ENCODE measurements around the gene UTP4. TPM values are rescaled to one million over a fixed set of nuclear protein-coding genes. Genes with fewer than 3 reads are reported as not detected.
A peak's percentile ranks its signal among the peaks of the same experiment; 100 is the strongest.

UTP4 gene
- total RNA-seq, 2 donors from 2014 or later, result 19.2 to 32.9 TPM

GRCh38 chr16:69108064-69108904 lies 24.2 kb upstream of the UTP4 start:
- no peak for DNase-seq
- peak overlapping the region in 1 of 2 donors; percentile 81 for H3K9ac ChIP-seq (ENCODE audit: low read depth in 2 of 2, low read length in 2 of 2)
- H3K27ac ChIP-seq, result no peak overlapping the region
- no peak overlapping the region for H3K4me3 ChIP-seq
- H3K36me3 ChIP-seq, result no peaks in the 10 kb centered on the region
- H3K9me3 ChIP-seq, result no peaks in the 10 kb centered on the region
- no peak for TF ChIP-seq CTCF (IDR thresholded peaks at IDR 0.05)
- no peaks in the 10 kb centered on the region for H3K27me3 ChIP-seq
- intact Hi-C loops (cut with DNase I), result loop anchor here (5.0 to 10.0 kb wide), 2 partner anchors 113 to 206 kb away; no protein-coding TSS in a partner anchor
- H3K4me1 ChIP-seq, result peaks cover 13% of the 10 kb centered on the region

DNA sequence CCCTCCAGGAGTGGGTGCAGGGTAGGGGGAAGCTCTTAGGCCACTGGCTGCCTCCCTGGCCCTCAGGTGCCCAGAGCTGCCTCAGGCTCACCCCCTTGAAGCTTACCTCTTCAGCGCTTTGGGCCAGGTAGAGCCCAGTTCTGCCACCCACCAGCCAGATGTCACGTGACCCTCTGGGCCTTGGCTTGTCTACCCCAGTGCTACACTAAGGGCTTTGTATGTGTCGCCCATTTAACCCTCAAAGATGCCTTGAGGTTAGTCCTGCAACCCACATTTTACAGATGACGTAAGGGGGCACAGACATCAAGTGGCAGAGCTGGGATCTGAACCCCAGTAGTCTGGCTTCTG lies 23.6 kb upstream of the UTP4 start:
- TF ChIP-seq CTCF (IDR thresholded peaks at IDR 0.05), result no peak
- no peaks in the 10 kb centered on the region for H3K27me3 ChIP-seq
- peaks cover 13% of the 10 kb centered on the region for H3K4me1 ChIP-seq
- intact Hi-C loops (cut with DNase I), result loop anchor here (5.0 to 10.0 kb wide), 2 partner anchors 114 to 207 kb away; no protein-coding TSS in a partner anchor
- no peak overlapping the region for H3K4me3 ChIP-seq
- no peaks in the 10 kb centered on the region for H3K9me3 ChIP-seq
- H3K9ac ChIP-seq (ENCODE audit: low read depth in 2 of 2, low read length in 2 of 2), result no peak overlapping the region
- H3K36me3 ChIP-seq, result no peaks in the 10 kb centered on the region
- no peak overlapping the region for H3K27ac ChIP-seq
- no peak for DNase-seq

DNA sequence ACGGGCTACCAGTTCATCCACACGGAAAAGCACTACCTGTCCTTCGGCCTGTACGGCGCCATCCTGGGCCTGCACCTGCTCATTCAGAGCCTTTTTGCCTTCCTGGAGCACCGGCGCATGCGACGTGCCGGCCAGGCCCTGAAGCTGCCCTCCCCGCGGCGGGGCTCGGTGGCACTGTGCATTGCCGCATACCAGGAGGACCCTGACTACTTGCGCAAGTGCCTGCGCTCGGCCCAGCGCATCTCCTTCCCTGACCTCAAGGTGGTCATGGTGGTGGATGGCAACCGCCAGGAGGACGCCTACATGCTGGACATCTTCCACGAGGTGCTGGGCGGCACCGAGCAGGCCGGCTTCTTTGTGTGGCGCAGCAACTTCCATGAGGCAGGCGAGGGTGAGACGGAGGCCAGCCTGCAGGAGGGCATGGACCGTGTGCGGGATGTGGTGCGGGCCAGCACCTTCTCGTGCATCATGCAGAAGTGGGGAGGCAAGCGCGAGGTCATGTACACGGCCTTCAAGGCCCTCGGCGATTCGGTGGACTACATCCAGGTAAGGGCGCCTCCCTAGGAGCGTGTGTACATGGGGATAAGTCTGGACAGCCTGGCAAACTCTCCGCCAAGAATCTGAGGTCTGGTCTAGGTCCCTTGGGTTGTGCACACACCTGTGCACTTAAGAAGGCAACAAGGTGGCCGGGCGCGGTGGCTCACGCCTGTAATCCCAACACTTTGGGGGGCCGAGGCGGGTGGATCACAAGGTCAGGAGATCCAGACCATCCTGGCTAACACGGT lies 22.8 kb upstream of the UTP4 start:
- no peak overlapping the region for H3K27ac ChIP-seq
- TF ChIP-seq CTCF (IDR thresholded peaks at IDR 0.05), result no peak
- no peak for DNase-seq
- no peak overlapping the region for H3K4me3 ChIP-seq
- no peaks in the 10 kb centered on the region for H3K27me3 ChIP-seq
- no peaks in the 10 kb centered on the region for H3K36me3 ChIP-seq
- peaks cover 13% of the 10 kb centered on the region for H3K4me1 ChIP-seq
- H3K9me3 ChIP-seq, result no peaks in the 10 kb centered on the region
- intact Hi-C loops (cut with DNase I), result loop anchor here (5.0 to 10.0 kb wide), 2 partner anchors 115 to 207 kb away; no protein-coding TSS in a partner anchor
- H3K9ac ChIP-seq (ENCODE audit: low read depth in 2 of 2, low read length in 2 of 2), result no peak overlapping the region

DNA sequence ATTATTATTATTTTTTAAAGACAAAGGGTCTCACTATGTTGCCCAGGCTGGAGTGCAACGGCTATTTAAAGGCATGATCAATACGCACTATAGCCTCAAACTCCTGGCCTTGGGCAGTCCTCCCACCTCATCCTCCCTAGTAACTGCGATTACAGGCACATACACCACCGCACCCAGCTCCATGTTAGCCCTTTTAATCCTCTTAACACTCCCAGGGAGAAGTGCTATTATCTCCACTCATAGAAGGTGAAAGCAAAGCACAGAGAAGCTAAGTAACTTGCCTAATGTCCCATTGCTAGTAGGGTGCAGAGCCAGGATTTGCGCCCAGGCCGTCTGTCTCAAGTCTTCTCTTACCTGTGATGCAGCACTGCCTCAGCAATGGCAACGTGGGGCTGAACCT lies 22.0 kb upstream of the UTP4 start:
- no peaks in the 10 kb centered on the region for H3K27me3 ChIP-seq
- H3K27ac ChIP-seq, result no peak overlapping the region
- DNase-seq, result no peak
- H3K4me1 ChIP-seq, result peaks cover 13% of the 10 kb centered on the region
- no peak for TF ChIP-seq CTCF (IDR thresholded peaks at IDR 0.05)
- H3K9ac ChIP-seq (ENCODE audit: low read depth in 2 of 2, low read length in 2 of 2), result no peak overlapping the region
- H3K4me3 ChIP-seq, result no peak overlapping the region
- H3K9me3 ChIP-seq, result no peaks in the 10 kb centered on the region
- intact Hi-C loops (cut with DNase I), result no loop called here
- no peaks in the 10 kb centered on the region for H3K36me3 ChIP-seq

DNA sequence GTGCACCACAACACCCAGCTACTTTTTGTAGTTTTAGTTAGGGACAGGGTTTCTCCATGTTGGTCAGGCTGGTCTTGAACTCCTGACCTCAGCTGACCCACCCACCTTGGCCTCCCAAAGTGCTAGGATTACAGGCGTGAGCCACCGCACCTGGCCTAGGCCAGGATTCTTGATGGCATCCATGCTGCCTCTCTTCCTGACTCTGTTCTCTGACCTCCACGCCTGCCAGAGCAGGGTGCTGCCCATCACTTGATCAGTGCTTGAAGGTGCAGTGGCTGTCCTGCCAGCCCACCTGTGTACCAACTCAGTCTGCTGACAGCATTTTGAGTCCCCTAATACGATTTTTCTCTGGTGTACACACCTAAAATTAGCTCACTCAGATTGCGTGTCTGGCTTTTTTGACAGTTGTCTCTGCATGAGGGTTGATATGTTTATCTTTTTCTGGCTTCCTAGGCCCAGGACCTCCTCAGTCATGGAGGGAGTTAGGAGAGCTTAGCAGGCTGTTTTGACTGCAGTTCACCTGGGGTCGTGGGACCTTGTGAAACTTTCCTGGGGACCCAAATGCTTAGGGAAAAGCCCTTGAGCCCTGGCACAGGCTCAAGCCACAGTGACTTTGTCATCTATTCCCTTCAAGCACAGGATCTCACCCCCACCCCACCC lies 21.1 kb upstream of the UTP4 start:
- H3K27me3 ChIP-seq, result no peaks in the 10 kb centered on the region
- intact Hi-C loops (cut with DNase I), result no loop called here
- TF ChIP-seq CTCF (IDR thresholded peaks at IDR 0.05), result no peak
- H3K9me3 ChIP-seq, result no peaks in the 10 kb centered on the region
- H3K9ac ChIP-seq (ENCODE audit: low read depth in 2 of 2, low read length in 2 of 2), result no peak overlapping the region
- H3K4me3 ChIP-seq, result no peak overlapping the region
- H3K36me3 ChIP-seq, result no peaks in the 10 kb centered on the region
- H3K27ac ChIP-seq, result no peak overlapping the region
- peaks cover 13% of the 10 kb centered on the region for H3K4me1 ChIP-seq
- DNase-seq, result no peak
